H9 (cell line): Measurements from ENCODE around the gene MUL1. TPM values are rescaled to one million over a fixed set of nuclear protein-coding genes. Genes with fewer than 3 reads are reported as not detected.

Experiments
- DNase-seq: peaks from one replicate; pipeline ENCODE4 v3.0.0-alpha.2; 2017
- H2AFZ ChIP-seq: one replicate; pipeline ENCODE4 v1.6.1; 2013; ENCODE audit warnings: mild to moderate bottlenecking, low read length, control low read depth, moderate library complexity
- H2AK5ac ChIP-seq: 2 replicates; pipeline ENCODE4 v1.6.1; 2013; ENCODE audit warnings: low read length, control low read depth, mixed read lengths; ENCODE audit not compliant: insufficient read length
- H2BK120ac ChIP-seq: one replicate; pipeline ENCODE4 v1.6.1; 2013; ENCODE audit warnings: low read depth, mild to moderate bottlenecking, low read length, control low read depth, inconsistent platforms; ENCODE audit not compliant: poor library complexity, severe bottlenecking
- H2BK12ac ChIP-seq: 2 replicates; pipeline ENCODE4 v1.6.1; 2013; ENCODE audit warnings: low read length, control low read depth, mixed read lengths, low read depth; ENCODE audit not compliant: insufficient read length
- H2BK15ac ChIP-seq: 2 replicates; pipeline ENCODE4 v1.6.1; 2013; ENCODE audit warnings: low read depth, low read length, control low read depth
- H2BK20ac ChIP-seq: one replicate; pipeline ENCODE4 v1.6.1; 2013; ENCODE audit warnings: low read depth, mild to moderate bottlenecking, low read length, control low read depth, inconsistent platforms; ENCODE audit not compliant: poor library complexity, severe bottlenecking
- H2BK5ac ChIP-seq: 2 replicates; pipeline ENCODE4 v1.6.1; 2013; ENCODE audit warnings: low read length, control low read depth, mixed read lengths; ENCODE audit not compliant: insufficient read length
- H3K14ac ChIP-seq: 2 replicates; pipeline ENCODE4 v1.6.1; 2013; ENCODE audit warnings: low read length, control low read depth; ENCODE audit not compliant: insufficient read depth
- H3K18ac ChIP-seq: 2 replicates; pipeline ENCODE4 v1.6.1; 2013; ENCODE audit warnings: low read depth, mild to moderate bottlenecking, mixed read lengths, low read length, control low read depth; ENCODE audit not compliant: insufficient read length
- H3K23ac ChIP-seq: 2 replicates; pipeline ENCODE4 v1.6.1; 2013; ENCODE audit warnings: low read length, control low read depth, mixed read lengths, low read depth; ENCODE audit not compliant: insufficient read length
- H3K23me2 ChIP-seq: 2 replicates; pipeline ENCODE4 v1.6.1; 2013; ENCODE audit warnings: low read depth, mild to moderate bottlenecking, mixed read lengths, low read length, control low read depth; ENCODE audit not compliant: insufficient read length, poor library complexity, severe bottlenecking
- H3K27ac ChIP-seq: 2 replicates; pipeline ENCODE4 v1.5.1; 2013; ENCODE audit warnings: low read length, control low read depth, mixed read lengths, low read depth; ENCODE audit not compliant: insufficient read length
- H3K27me3 ChIP-seq: 2 replicates; pipeline ENCODE4 v1.6.1; 2013; ENCODE audit warnings: low read length, control low read depth, inconsistent platforms; ENCODE audit not compliant: insufficient read depth
- H3K4ac ChIP-seq: 2 replicates; pipeline ENCODE4 v1.6.1; 2013; ENCODE audit warnings: low read depth, mild to moderate bottlenecking, control low read depth, inconsistent platforms, low read length, moderate library complexity
- H3K4me1 ChIP-seq: 2 replicates; pipeline ENCODE4 v1.6.1; 2013; ENCODE audit warnings: low read length, control low read depth, inconsistent platforms; ENCODE audit not compliant: insufficient read depth
- H3K4me2 ChIP-seq: 2 replicates; pipeline ENCODE4 v1.6.1; 2013; ENCODE audit warnings: low read length, control low read depth, mixed read lengths; ENCODE audit not compliant: insufficient read length, insufficient read depth
- H3K56ac ChIP-seq: 2 replicates; pipeline ENCODE4 v1.6.1; 2013; ENCODE audit warnings: low read depth, mild to moderate bottlenecking, mixed read lengths, low read length, control low read depth; ENCODE audit not compliant: insufficient read length
- H3K79me1 ChIP-seq: 2 replicates; pipeline ENCODE4 v1.6.1; 2013; ENCODE audit warnings: low read depth, mild to moderate bottlenecking, moderate library complexity, low read length, control low read depth, inconsistent platforms; ENCODE audit not compliant: insufficient read depth, poor library complexity, severe bottlenecking
- H3K79me2 ChIP-seq: 2 replicates; pipeline ENCODE4 v1.6.1; 2013; ENCODE audit warnings: low read length, control low read depth, inconsistent platforms; ENCODE audit not compliant: insufficient read depth
- H3K9ac ChIP-seq: 2 replicates; pipeline ENCODE4 v1.6.1; 2013; ENCODE audit warnings: low read length, control low read depth, mixed read lengths; ENCODE audit not compliant: insufficient read length; ENCODE audit errors: extremely low read depth
- H3K9me3 ChIP-seq: one replicate; pipeline ENCODE4 v1.6.1; 2013; ENCODE audit warnings: low read depth, low read length, inconsistent platforms; ENCODE audit not compliant: control insufficient read depth
- H3T11ph ChIP-seq: one replicate; pipeline ENCODE4 v1.6.1; 2013; ENCODE audit warnings: mild to moderate bottlenecking, low read length, control low read depth, inconsistent platforms
- H4K20me1 ChIP-seq: one replicate; pipeline ENCODE4 v1.6.1; 2013; ENCODE audit not compliant: control insufficient read depth, insufficient read length, insufficient read depth
- H4K5ac ChIP-seq: 2 replicates; pipeline ENCODE4 v1.6.1; 2013; ENCODE audit warnings: low read depth, mild to moderate bottlenecking, mixed read lengths, low read length, control low read depth; ENCODE audit not compliant: insufficient read length
- H4K8ac ChIP-seq: replicated peaks from 2 replicates; pipeline ENCODE4 v1.6.1; 2013; ENCODE audit warnings: low read length, control low read depth, mixed read lengths, low read depth; ENCODE audit not compliant: insufficient read length
- H4K91ac ChIP-seq: 2 replicates; pipeline ENCODE4 v1.6.1; 2013; ENCODE audit warnings: low read depth, mild to moderate bottlenecking, moderate library complexity, mixed read lengths, low read length, control low read depth; ENCODE audit not compliant: insufficient read length
- H3K27ac Mint-ChIP-seq, 3 experiments: 2 replicates in 2 of 3; 3 replicates in 1 of 3; pipeline ENCODE4 v1.8.0; 2020 to 2021; ENCODE audit warnings: mixed read lengths in 3 of 3, mild to moderate bottlenecking in 1 of 3, moderate library complexity in 1 of 3
- H3K27me3 Mint-ChIP-seq: 2 replicates; pipeline ENCODE4 v1.8.0; 2021; ENCODE audit warnings: low read depth, mild to moderate bottlenecking, moderate library complexity, mixed read lengths
- H3K36me3 Mint-ChIP-seq, 3 experiments: 2 replicates in 2 of 3; 3 replicates in 1 of 3; pipeline ENCODE4 v1.8.0; 2020 to 2021; ENCODE audit warnings: low read depth in 3 of 3, mixed read lengths in 3 of 3; ENCODE audit not compliant: insufficient read depth in 1 of 3
- H3K4me1 Mint-ChIP-seq, 2 experiments: 2 replicates each; pipeline ENCODE4 v1.8.0; 2020; ENCODE audit warnings: mixed read lengths in 2 of 2
- H3K4me3 Mint-ChIP-seq, 2 experiments: 2 replicates in 1 of 2; 3 replicates in 1 of 2; pipeline ENCODE4 v1.8.0; 2020 to 2021; ENCODE audit warnings: mild to moderate bottlenecking in 2 of 2, mixed read lengths in 2 of 2, moderate library complexity in 1 of 2
- H3K9me3 Mint-ChIP-seq, 2 experiments: 2 replicates in 1 of 2; 3 replicates in 1 of 2; pipeline ENCODE4 v1.8.0; 2020; ENCODE audit warnings: mild to moderate bottlenecking in 2 of 2, mixed read lengths in 2 of 2, moderate library complexity in 1 of 2
- WGBS: extraction: QIAGEN DNeasy Blood & Tissue Kit; methylation state at CpG from one replicate; pipeline ENCODE4 v1.1.7; 2013; ENCODE audit warnings: missing lambda C conversion rate, low lambda C conversion rate, mixed read lengths; ENCODE audit not compliant: insufficient read length; ENCODE audit errors: extremely low coverage; 5-methylcytosine and 5-hydroxymethylcytosine counted together
- total RNA-seq: library from RNA; stranded (reverse); gene quantifications from 2 replicates; pipeline ENCODE4 v1.2.1, GENCODE V29; 2021
- TF ChIP-seq, protein P1 (sequence below): fragments of 200-600 bp; sonication (generic); conservative IDR thresholded peaks from 3 replicates; pipeline ENCODE4 v1.8.0; 2021; ENCODE audit warnings: antibody characterized with exemption, mild to moderate bottlenecking

Gene MUL1
- total RNA-seq, 1 experiment from 2014 or later = 27.1 TPM

DNA sequence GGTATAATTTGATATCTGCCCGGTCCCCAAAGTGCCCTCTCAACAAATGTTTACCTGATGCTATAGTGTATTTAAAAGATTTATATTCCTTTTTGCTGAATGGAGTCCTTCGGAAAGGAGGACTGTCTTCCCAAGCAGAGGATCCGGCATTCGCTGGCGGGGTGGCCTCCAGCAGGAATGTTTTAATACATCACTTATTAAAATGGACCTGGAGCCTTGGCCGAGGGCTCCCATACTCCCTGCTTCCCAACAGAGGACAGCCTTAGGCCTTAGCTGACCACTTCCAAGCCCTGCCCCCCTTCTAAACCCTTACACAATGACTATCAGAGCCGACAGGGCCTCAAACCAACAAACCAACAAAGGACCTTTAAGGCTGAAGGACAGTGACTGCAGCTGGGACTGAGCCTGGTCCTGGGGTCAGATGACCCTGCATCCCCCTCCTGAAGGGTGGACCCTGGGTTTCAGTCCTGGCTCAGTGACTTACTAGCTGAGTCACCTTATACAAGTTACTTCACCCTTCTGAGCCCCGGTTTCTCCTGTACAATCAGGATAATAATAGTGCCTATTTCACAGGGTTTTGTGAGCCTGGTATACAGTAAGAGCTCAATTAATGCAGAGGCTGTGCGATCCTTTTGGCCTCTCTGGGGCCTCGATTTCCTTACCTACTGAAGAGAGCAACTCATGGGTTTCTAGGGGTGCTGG lies 27.6 kb downstream of the MUL1 start:
- Histone ChIP-seq H4K8ac (no peak overlapping the region), H2BK12ac (no peak overlapping the region), H3K4ac (no peak overlapping the region), H3K9ac (no peak overlapping the region), H4K5ac (no peak overlapping the region), H3K18ac (no peak overlapping the region), H3K23me2 (peaks cover 18% of the 10 kb centered on the region), H2AK5ac (no peak overlapping the region), H2BK20ac (no peak overlapping the region), H3K79me2 (no peaks in the 10 kb centered on the region), H3K56ac (no peak overlapping the region), H4K91ac (no peak overlapping the region), H3K23ac (no peak overlapping the region), H3T11ph (no peak overlapping the region), H3K27me3 (peaks cover 18% of the 10 kb centered on the region; the same call in 1 of the 2 replicates), H3K27ac (no peak overlapping the region), H3K79me1 (no peaks in the 10 kb centered on the region), H3K14ac (no peak overlapping the region), H2BK120ac (no peak overlapping the region), H4K20me1 (no peaks in the 10 kb centered on the region), H2AFZ (no peak overlapping the region), H2BK5ac (no peak overlapping the region), H3K4me2 (no peak overlapping the region), H3K9me3 (no peaks in the 10 kb centered on the region), H3K4me1 (peaks cover 11% of the 10 kb centered on the region; the same call in 1 of the 2 replicates), H2BK15ac (no peak overlapping the region)
- Mint-ChIP-seq H3K27me3 (peaks cover 94% of the 10 kb centered on the region), H3K4me1 (peaks cover 23 to 50% of the 10 kb centered on the region in 2 experiments), H3K4me3 (no peak overlapping the region), H3K9me3 (no peaks in the 10 kb centered on the region; a peak in 1 of 5 replicates), H3K36me3 (no peaks in the 10 kb centered on the region), H3K27ac (no peak overlapping the region)
- TF ChIP-seq, protein P1, sequence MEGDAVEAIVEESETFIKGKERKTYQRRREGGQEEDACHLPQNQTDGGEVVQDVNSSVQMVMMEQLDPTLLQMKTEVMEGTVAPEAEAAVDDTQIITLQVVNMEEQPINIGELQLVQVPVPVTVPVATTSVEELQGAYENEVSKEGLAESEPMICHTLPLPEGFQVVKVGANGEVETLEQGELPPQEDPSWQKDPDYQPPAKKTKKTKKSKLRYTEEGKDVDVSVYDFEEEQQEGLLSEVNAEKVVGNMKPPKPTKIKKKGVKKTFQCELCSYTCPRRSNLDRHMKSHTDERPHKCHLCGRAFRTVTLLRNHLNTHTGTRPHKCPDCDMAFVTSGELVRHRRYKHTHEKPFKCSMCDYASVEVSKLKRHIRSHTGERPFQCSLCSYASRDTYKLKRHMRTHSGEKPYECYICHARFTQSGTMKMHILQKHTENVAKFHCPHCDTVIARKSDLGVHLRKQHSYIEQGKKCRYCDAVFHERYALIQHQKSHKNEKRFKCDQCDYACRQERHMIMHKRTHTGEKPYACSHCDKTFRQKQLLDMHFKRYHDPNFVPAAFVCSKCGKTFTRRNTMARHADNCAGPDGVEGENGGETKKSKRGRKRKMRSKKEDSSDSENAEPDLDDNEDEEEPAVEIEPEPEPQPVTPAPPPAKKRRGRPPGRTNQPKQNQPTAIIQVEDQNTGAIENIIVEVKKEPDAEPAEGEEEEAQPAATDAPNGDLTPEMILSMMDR = no peak
- no peak for DNase-seq
- no CpG with 5 or more reads among the region's 10 CpGs for WGBS
